A172 (cell line): Measurements from ENCODE around the gene KMT2E. TPM values are rescaled to one million over a fixed set of nuclear protein-coding genes. Genes with fewer than 3 reads are reported as not detected.

ENCODE experiments used
- DNase-seq: peaks from one replicate; pipeline ENCODE4 v3.0.0-alpha.2; 2015; ENCODE audit warnings: low spot score
- total RNA-seq: library from RNA; depleted of rRNA; stranded (reverse); fragments of >200 nt; shearing (Covaris generic); gene quantifications from 2 replicates; pipeline ENCODE4 v1.2.3, GENCODE V29; 2014

Gene KMT2E
- total RNA-seq, 1 experiment from 2014 or later = 40.3 TPM

GRCh38 chr7:105079348-105079747 lies 65.3 kb downstream of the KMT2E start:
- DNase-seq = no peak

GRCh38 chr7:105084581-105084980 lies 70.6 kb downstream of the KMT2E start:
- no peak for DNase-seq

- DNase-seq = no peak
Measured at GRCh38 chr7:105086850-105087249, 72.8 kb downstream of the KMT2E start.

GRCh38 chr7:105087981-105088380 lies 74.0 kb downstream of the KMT2E start:
- no peak for DNase-seq

GRCh38 chr7:105088456-105088855 lies 74.5 kb downstream of the KMT2E start:
- no peak for DNase-seq

- DNase-seq = no peak
Measured at GRCh38 chr7:105094966-105095365, 81.0 kb downstream of the KMT2E start.

GRCh38 chr7:105096306-105096705 lies 82.3 kb downstream of the KMT2E start:
- no peak for DNase-seq

- peak; percentile 63 for DNase-seq
Measured at GRCh38 chr7:105097619-105098018, 83.6 kb downstream of the KMT2E start.

- no peak for DNase-seq
Measured at GRCh38 chr7:105098863-105099515, 85.0 kb downstream of the KMT2E start.

GRCh38 chr7:105101864-105102263 lies 87.9 kb downstream of the KMT2E start:
- no peak for DNase-seq

GRCh38 chr7:105102557-105103352 lies 88.8 kb downstream of the KMT2E start:
- DNase-seq = no peak

- no peak for DNase-seq
Measured at GRCh38 chr7:105105579-105105978, 91.6 kb downstream of the KMT2E start.

- no peak for DNase-seq
Measured at GRCh38 chr7:105106473-105106872, 92.5 kb downstream of the KMT2E start.

- DNase-seq = no peak
Measured at GRCh38 chr7:105107458-105107857, 93.5 kb downstream of the KMT2E start.

- no peak for DNase-seq
Measured at GRCh38 chr7:105112440-105113418, 98.7 kb downstream of the KMT2E start.

- DNase-seq = no peak
Measured at GRCh38 chr7:105118612-105119600, 104.9 kb downstream of the KMT2E start.

GRCh38 chr7:105122619-105123018 lies 108.6 kb downstream of the KMT2E start:
- DNase-seq = no peak

- no peak for DNase-seq
Measured at GRCh38 chr7:105125745-105126144, 111.7 kb downstream of the KMT2E start.

GRCh38 chr7:105126436-105126975 lies 112.5 kb downstream of the KMT2E start:
- DNase-seq = no peak

GRCh38 chr7:105127179-105127578 lies 113.2 kb downstream of the KMT2E start:
- DNase-seq = no peak

GRCh38 chr7:105130048-105130447 lies 116.0 kb downstream of the KMT2E start:
- no peak for DNase-seq
